SW 1271 (cell line): ENCODE data around the gene CEP44.
"Not testable (repeated sequence)": the region's sequence is repeated elsewhere in the genome, so short reads cannot be mapped to it uniquely, and the experiment has no call there.

ENCODE experiments used
- DNase-seq, 2 experiments: peaks; one replicate each; lab custom pipeline; 2025; lab: John Stamatoyannopoulos, UW

The CEP44 gene

GRCh38 chr4:174278467-174278866 is 5.2 kb upstream of the CEP44 start:
- no peak for DNase-seq

DNA sequence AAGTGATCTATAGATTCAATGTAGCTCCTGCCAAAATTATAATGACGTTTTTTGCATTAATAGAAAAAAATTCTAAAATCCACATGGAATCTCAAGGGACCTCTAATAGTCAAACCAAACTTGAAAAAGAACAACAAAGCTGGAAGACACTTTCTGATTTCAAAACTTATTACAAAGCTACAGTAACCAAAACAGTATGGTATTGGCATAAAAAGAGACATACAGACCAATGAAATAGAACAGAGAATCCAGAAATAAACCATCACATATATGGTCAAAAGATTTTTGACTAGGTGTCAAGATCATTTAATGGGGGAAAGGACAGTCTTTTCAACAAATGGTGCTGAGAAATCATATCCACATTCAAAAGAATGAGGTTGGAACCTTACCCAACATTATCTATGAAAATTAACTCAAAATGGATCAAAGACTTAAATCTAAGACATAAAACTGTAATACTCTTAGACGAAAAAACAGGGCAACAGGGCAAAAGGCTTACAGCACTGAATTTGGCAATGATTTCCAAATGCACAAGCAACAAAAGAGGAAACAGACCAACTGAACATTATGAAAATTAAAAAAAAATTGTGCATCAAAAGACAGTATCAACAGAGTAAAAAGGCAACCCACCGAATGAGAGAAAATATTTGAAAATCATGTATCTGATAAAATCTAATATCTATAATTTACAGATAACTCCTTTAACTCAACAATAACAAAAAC is 4.1 kb upstream of the CEP44 start:
- no peak for DNase-seq

GRCh38 chr4:174281182-174281737 is 2.5 kb upstream of the CEP44 start:
- no peak for DNase-seq

DNA sequence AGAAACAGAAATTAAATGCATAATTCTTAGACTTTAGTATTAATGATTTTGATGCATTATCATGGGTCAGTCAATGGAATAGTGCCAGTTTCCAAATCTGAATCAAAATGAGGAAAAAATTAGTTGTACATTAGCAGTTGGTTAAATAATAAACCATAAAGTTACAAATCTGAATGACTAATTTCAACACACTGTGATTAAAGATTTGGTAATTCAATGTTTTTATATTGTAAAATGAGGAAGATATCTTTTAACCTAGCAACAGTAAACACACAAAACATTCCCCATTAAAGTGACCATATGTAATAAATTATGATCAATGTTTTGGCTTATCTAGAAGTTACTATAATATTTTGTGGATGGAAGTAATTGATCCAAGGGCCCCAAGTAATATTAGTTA is 1.8 kb upstream of the CEP44 start:
- DNase-seq: no peak

GRCh38 chr4:174282836-174283506 is 740 bp upstream of the CEP44 start:
- peak; percentile 54 to 86 for DNase-seq

DNA sequence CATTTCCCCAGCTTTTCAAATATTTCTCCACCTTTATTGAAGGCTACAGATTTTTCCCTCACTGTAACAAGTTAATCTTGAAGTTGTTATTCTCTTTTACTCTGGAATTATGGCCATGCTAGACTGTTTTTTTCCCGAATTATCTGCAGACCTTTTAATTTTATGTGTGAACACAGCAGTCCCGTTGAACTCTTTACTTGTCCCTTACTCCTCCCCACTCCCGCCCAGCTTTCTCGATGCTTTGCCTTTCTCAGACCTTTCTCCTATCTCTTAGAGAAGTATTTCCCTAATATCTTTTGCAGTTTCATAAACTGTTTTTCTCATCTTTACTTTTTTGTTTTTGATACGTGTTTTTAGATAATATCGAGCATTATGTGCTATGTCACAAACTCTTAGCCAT is 776 bp downstream of the CEP44 start:
- no peak for DNase-seq

DNA sequence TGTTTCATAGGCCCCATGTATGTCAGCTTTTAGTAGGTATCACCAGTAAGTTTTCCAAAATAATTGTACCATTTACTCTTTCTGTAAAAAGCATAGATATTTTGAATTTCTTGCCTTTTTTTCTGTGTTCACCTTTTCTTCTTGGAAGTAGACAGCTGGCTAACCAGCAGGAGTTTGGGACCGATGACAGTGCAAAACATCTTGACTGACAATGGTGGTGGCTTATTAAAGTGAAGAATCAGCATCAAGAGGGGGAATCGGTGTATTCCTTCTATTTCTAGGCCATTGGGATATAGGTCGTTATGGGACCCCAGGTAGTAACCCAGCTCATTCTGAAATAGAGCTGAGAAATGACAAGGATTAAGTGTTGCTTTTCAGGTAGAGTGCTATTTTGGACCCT is 3.2 kb downstream of the CEP44 start:
- DNase-seq: no peak

DNA sequence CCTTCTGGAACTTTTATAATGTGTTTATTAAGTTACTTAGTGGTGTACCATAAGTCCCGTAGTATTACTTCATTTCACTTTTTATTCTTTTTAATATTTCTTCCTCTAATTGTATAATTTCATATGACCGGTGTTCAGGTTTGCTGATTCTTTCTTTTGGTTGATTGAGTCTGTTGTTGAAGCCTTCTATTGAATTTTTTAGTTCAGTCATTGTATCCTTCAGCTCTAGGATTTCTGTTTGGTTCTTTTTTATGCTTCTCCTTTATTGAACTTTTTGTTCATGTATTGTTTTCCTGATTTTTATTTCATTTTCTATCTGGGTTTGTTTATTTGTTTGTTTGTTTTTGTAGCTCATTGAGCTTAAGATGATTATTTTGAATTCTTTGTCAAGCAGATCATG is 8.8 kb downstream of the CEP44 start:
- no peak for DNase-seq

DNA sequence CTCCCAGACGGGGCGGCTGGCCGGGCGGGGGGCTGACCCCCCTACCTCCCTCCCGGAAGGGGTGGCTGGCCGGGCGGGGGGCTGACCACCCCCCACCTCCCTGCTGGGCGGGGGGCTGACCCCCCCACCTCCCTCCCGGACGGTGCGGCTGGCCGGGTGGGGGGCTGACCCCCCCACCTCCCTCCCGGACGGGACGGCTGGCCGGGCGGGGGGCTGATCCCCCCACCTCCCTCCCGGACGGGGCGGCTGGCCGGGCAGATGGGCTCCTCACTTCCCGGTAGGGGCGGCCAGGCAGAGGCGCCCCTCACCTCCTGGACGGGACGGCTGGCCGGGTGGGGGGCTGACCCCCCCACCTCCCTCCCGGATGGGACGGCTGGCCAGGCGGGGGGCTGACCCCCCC is 10.9 kb downstream of the CEP44 start:
- not testable (repeated sequence) for DNase-seq

DNA sequence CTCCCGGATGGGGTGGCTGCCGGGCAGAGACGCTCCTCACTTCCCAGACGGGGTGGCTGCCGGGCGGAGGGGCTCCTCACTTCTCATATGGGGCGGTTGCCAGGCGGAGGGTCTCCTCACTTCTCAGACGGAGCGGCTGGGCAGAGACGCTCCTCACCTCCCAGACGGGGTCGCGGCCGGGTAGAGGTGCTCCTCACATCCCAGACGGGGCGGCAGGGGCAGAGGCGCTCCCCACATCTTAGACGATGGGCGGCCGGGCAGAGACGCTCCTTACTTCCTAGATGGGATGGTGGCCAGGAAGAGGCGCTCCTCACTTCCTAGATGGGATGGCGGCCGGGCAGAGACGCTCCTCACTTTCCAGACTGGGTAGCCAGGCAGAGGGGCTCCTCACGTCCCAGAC is 11.4 kb downstream of the CEP44 start:
- DNase-seq: not testable (repeated sequence)

- DNase-seq: no peak
Observed at GRCh38 chr4:174303687-174304086, 20.0 kb downstream of the CEP44 start.

DNA sequence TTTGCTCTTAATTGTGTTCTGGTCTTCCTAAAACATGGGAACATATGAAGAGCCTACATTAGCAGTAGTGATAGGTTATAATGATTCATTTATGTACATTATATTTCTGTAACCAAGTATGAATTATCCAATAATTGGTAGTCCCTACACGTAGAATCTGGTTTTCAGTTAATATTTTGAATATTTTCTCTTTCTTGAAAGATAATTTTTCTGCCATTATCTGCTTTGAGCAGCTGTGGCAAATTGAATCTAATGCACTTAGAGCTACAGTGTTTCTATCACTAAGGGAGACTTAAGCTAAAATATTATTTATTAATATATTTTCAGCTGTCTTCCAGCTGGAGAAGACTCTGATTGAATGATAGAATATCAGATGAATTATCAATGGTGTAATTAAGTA is 21.0 kb downstream of the CEP44 start:
- DNase-seq: no peak

- DNase-seq: no peak
Observed at GRCh38 chr4:174305961-174306360, 22.2 kb downstream of the CEP44 start.

DNA sequence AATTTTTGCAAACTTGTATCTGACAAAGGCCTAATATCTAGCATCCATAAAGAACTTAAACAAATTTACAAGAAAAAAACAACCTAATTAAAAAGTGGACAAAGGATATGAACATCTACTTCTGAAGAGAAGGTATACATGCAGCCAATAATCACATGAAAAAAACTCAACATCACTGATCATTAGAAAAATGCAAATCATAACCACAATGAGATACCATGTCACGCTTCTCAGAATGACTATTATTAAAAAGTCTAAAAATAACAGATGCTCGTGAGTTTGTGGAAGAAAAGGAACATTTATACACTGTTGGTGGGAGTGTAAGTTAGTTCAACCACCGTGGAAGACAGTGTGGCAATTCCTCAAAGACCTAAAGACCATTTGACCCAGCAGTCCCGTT is 24.0 kb downstream of the CEP44 start:
- DNase-seq: no peak

DNA sequence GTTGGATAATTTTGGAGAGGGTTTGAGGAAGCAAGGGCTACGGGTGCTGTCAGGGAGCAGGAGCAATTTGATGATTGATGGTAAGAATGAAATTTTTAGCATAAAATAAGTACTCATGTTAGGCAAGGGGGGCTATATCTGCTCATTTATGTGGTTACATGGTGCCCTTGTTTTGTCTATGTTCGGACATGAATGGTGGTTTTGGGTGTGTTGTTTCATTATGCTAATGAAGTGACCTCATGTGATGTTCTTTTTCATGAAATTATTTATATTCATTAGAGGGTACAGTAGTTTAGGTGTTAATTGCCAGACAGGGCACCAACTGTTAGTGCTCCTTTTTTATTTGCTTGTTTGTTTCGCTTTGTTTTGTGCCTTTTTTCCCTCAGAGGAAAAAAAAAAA is 29.3 kb downstream of the CEP44 start:
- no peak for DNase-seq

DNA sequence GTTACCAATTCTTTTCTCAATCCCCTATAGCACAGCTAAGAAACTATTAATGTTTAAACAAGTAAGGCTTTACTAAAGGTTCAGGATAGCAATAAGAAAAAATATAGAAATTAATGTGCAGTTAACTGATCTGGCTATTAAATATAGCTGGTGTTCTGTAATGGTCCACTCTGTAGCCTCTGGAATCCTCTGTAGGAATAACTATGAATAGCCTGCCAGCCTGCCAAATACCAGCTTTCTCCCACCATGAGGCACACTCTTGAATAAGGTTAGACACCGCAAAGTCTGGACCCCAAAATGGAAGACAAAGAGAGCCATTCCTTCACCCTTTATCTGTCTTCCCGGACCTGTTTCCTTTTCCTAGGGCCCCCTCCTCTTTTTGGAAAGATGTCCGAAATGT is 30.6 kb downstream of the CEP44 start:
- no peak for DNase-seq

DNA sequence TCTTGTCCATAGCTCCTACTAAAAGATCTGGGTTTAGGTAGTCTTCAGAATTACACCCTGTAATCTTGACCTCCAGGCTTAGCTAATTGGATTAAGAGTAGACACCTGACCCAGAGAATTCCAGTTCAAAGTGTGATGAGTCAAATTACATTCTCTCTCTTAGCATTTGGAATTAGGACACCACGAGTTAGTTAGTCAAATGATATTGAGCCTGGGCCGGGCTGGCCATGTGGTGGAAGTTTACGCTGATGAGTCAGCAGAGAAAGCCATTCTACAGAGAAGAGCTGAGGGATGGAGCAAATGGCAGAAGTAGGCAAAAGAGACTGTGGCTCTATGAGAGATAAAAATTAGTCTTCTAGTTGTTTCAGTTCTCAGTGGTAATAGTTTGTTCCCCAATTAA is 31.1 kb downstream of the CEP44 start:
- DNase-seq: no peak

- DNase-seq: no peak
Observed at GRCh38 chr4:174316546-174316945, 32.8 kb downstream of the CEP44 start.

- DNase-seq: no peak
Observed at GRCh38 chr4:174316954-174317353, 33.2 kb downstream of the CEP44 start.

- no peak for DNase-seq
Observed at GRCh38 chr4:174317531-174317930, 33.8 kb downstream of the CEP44 start.

DNA sequence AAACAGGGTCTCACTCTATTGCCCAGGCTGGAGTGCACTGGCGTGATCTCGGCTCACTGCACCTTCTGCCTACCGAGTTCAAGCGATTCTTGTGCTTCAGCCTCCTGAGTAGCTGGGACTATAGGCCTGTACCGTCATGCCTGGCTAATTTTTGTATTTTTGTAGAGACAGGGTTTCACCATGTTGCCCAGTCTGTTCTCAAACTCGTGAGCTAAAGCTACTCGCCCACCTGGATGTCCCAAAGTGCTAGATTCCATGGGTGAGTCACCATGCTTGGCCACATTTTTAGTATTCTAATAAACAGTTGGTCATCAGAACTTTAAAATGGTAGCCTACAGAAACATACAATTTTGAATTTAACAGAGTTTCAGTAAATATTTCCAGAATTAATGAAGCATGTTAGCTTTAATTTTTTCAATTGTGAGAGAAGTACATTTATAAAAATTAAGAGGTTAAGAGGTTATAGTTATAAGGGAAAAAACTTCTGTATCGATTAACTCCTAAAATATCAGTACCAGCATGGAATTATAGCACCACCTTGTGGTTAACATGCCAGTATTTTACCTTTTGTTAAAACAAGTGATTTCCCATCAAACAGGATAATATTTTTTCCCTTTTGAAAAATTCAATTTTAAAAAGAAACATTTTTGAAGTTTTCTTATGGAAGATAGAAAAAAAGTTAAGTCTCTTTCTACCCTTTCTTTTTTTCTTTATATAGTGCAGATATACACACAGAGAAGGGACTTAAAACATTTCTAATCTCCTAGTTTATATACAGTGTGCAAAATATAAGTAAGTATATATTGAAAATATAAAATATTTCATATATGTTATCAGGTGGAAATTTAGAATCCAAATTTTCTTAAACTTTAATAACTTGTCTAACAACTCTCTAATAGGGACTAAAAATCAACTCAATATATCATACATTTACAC is 35.4 kb downstream of the CEP44 start:
- DNase-seq: peak in 1 of 2 experiments; percentile 1

GRCh38 chr4:174320494-174321199 is 36.9 kb downstream of the CEP44 start:
- DNase-seq: no peak
